Measurements from ENCODE around the gene LRRC8B. TPM values are rescaled to one million over a fixed set of nuclear protein-coding genes. Genes with fewer than 3 reads are reported as not detected.

The LRRC8B gene
- polyA plus RNA-seq, 1 donor (not counting 4 experiments of a cell fraction or from before 2014, with no cell fraction given) = 1.5 TPM

GRCh38 chr1:89566761-89567174 is 42.1 kb downstream of the LRRC8B start:
- no peaks in the 10 kb centered on the region for H3K9me3 ChIP-seq (ENCODE audit: control insufficient read depth, low read depth, low read length)
- no peaks in the 10 kb centered on the region for H3K79me2 ChIP-seq (ENCODE audit: control insufficient read depth, insufficient read depth, low read length)
- DNase-seq (ENCODE audit: low read depth, low spot score) = no peak
- no peak overlapping the region for H3K27ac ChIP-seq (ENCODE audit: control insufficient read depth, insufficient read depth, low read length)
- peak overlapping the region; percentile 44 for H3K4me2 ChIP-seq (ENCODE audit: control insufficient read depth, extremely low read depth, insufficient read depth, low read depth, low read length)
- H3K9ac ChIP-seq (ENCODE audit: control insufficient read depth, extremely low read depth, insufficient read depth, low read length) = no peak overlapping the region
- no peaks in the 10 kb centered on the region for H3K9me1 ChIP-seq (ENCODE audit: control insufficient read depth, extremely low read depth, insufficient read depth, low read length)
- no peaks in the 10 kb centered on the region for H3K36me3 ChIP-seq (ENCODE audit: control insufficient read depth in 2 of 2, extremely low read depth in 1 of 2, insufficient read depth in 2 of 2, low read length in 2 of 2)
- TF ChIP-seq, protein P1, sequence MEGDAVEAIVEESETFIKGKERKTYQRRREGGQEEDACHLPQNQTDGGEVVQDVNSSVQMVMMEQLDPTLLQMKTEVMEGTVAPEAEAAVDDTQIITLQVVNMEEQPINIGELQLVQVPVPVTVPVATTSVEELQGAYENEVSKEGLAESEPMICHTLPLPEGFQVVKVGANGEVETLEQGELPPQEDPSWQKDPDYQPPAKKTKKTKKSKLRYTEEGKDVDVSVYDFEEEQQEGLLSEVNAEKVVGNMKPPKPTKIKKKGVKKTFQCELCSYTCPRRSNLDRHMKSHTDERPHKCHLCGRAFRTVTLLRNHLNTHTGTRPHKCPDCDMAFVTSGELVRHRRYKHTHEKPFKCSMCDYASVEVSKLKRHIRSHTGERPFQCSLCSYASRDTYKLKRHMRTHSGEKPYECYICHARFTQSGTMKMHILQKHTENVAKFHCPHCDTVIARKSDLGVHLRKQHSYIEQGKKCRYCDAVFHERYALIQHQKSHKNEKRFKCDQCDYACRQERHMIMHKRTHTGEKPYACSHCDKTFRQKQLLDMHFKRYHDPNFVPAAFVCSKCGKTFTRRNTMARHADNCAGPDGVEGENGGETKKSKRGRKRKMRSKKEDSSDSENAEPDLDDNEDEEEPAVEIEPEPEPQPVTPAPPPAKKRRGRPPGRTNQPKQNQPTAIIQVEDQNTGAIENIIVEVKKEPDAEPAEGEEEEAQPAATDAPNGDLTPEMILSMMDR (optimal IDR thresholded peaks at IDR 0.05 in 1 of 3, IDR thresholded peaks at IDR 0.05 in 1 of 3, conservative IDR thresholded peaks at IDR 0.05 in 1 of 3; ENCODE audit: extremely low read depth in 1 of 3, insufficient read depth in 2 of 3, low read length in 3 of 3) = no peak
- TF ChIP-seq EZH2 (IDR thresholded peaks at IDR 0.05; ENCODE audit: low read length) = no peak
- H3K4me3 ChIP-seq (ENCODE audit: control insufficient read depth in 2 of 3, extremely low read depth in 1 of 3, insufficient read depth in 2 of 3, low read depth in 1 of 3, low read length in 3 of 3) = no peak overlapping the region
- H4K20me1 ChIP-seq (ENCODE audit: control insufficient read depth, extremely low read depth, insufficient read depth, low read length) = no peaks in the 10 kb centered on the region
- dilution Hi-C loops (cut with MboI; ENCODE audit: extremely low pct_ligation_motif_present, low sequenced_read_pairs) = no loop called here
- FAIRE-seq = no peak
- peaks cover 8% of the 10 kb centered on the region for H3K4me1 ChIP-seq (ENCODE audit: control insufficient read depth, extremely low read depth, insufficient read depth, low read length)
- peak overlapping the region; percentile 68 for H2AFZ ChIP-seq (ENCODE audit: control insufficient read depth, low read length)
- no peaks in the 10 kb centered on the region for H3K27me3 ChIP-seq (ENCODE audit: control insufficient read depth, extremely low read depth, insufficient read depth, low read length)

DNA sequence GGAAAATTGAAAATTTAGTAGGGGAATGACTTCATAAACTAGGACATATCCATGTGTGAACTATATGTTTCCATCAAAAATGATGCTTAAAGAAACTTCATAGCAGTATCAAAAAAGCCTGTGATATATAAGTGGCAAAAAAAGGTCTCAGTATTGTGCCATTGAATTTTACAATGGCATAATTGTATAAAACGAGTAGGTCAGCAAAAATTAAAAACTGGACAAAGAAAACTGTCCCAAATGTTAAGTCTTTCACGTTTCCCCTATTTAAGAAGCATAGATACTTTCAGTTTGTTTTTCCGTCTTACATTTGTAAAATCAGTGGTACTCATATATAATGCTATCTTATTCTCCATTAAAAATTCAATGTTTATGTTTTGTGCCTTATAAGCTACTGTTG is 43.2 kb downstream of the LRRC8B start:
- Histone ChIP-seq H3K27ac (ENCODE audit: control insufficient read depth, insufficient read depth, low read length) (no peak overlapping the region), H3K9me1 (ENCODE audit: control insufficient read depth, extremely low read depth, insufficient read depth, low read length) (no peaks in the 10 kb centered on the region), H3K36me3 (ENCODE audit: control insufficient read depth in 2 of 2, extremely low read depth in 1 of 2, insufficient read depth in 2 of 2, low read length in 2 of 2) (no peaks in the 10 kb centered on the region), H3K4me3 (ENCODE audit: control insufficient read depth in 2 of 3, extremely low read depth in 1 of 3, insufficient read depth in 2 of 3, low read depth in 1 of 3, low read length in 3 of 3) (peak overlapping the region in 1 of 3 experiments; percentile 27), H3K4me2 (ENCODE audit: control insufficient read depth, extremely low read depth, insufficient read depth, low read depth, low read length) (peak overlapping the region; percentile 44), H3K9me3 (ENCODE audit: control insufficient read depth, low read depth, low read length) (no peaks in the 10 kb centered on the region), H3K4me1 (ENCODE audit: control insufficient read depth, extremely low read depth, insufficient read depth, low read length) (peaks cover 8% of the 10 kb centered on the region), H4K20me1 (ENCODE audit: control insufficient read depth, extremely low read depth, insufficient read depth, low read length) (no peaks in the 10 kb centered on the region), H3K27me3 (ENCODE audit: control insufficient read depth, extremely low read depth, insufficient read depth, low read length) (no peaks in the 10 kb centered on the region), H2AFZ (ENCODE audit: control insufficient read depth, low read length) (peak overlapping the region; percentile 17), H3K79me2 (ENCODE audit: control insufficient read depth, insufficient read depth, low read length) (no peaks in the 10 kb centered on the region), H3K9ac (ENCODE audit: control insufficient read depth, extremely low read depth, insufficient read depth, low read length) (no peak overlapping the region)
- TF ChIP-seq EZH2 (IDR thresholded peaks at IDR 0.05; ENCODE audit: low read length) = no peak
- TF ChIP-seq, protein P1 (optimal IDR thresholded peaks at IDR 0.05 in 1 of 3, IDR thresholded peaks at IDR 0.05 in 1 of 3, conservative IDR thresholded peaks at IDR 0.05 in 1 of 3; ENCODE audit: extremely low read depth in 1 of 3, insufficient read depth in 2 of 3, low read length in 3 of 3) = no peak
- dilution Hi-C loops (cut with MboI; ENCODE audit: extremely low pct_ligation_motif_present, low sequenced_read_pairs) = no loop called here
- FAIRE-seq = no peak
- no peak for DNase-seq (ENCODE audit: low read depth, low spot score)
